ENCODE results near the gene FGR. TPM values are rescaled to one million over a fixed set of nuclear protein-coding genes. Genes with fewer than 3 reads are reported as not detected.

The FGR gene
- total and polyA plus RNA-seq, 2 experiments from 2014 or later: 0.53 to 0.56 TPM

GRCh38 chr1:27614043-27614624, 20.9 kb downstream of the FGR start:
- peak overlapping the region; percentile 88 for H3K4me3 ChIP-seq
- no peak overlapping the region for H3K27ac ChIP-seq (ENCODE audit: low read depth)
- peaks cover 9% of the 10 kb centered on the region; the same call in 1 of the 2 replicates for H3K4me1 ChIP-seq (ENCODE audit: insufficient read depth)
- Mint-ChIP-seq H3K36me3 (ENCODE audit: low read depth) (no peaks in the 10 kb centered on the region; the same call in 2 of the 3 replicates), H3K4me1 (peaks cover 13% of the 10 kb centered on the region), H3K9me3 (no peaks in the 10 kb centered on the region), H3K4me3 (peak overlapping the region; percentile 80), H3K27ac (no peak overlapping the region), H3K27me3 (ENCODE audit: insufficient read depth, low read depth, poor library complexity) (peaks cover 18% of the 10 kb centered on the region)
- H2AFZ ChIP-seq: no peak overlapping the region
- H3K79me2 ChIP-seq (replicated peaks; ENCODE audit: insufficient read depth): no peaks in the 10 kb centered on the region
- peak overlapping the region; percentile 99; the same call in 1 of the 2 replicates for H3K4me2 ChIP-seq
- H3K9me2 ChIP-seq (ENCODE audit: insufficient read depth): no peaks in the 10 kb centered on the region
- H3F3A ChIP-seq (replicated peaks; ENCODE audit: low read depth): peaks cover 21% of the 10 kb centered on the region
- H4K20me1 ChIP-seq (replicated peaks; ENCODE audit: insufficient read depth): no peaks in the 10 kb centered on the region; the same call in 1 of the 2 replicates
- peaks cover 6% of the 10 kb centered on the region; the same call in 1 of the 2 replicates for H3K27me3 ChIP-seq (ENCODE audit: insufficient read depth)
- TF ChIP-seq ZNF462 (CRISPR knock-in tag; IDR thresholded peaks at IDR 0.05) (no peak), EZH2 (IDR thresholded peaks at IDR 0.05; ENCODE audit: low read depth, unreplicated experiment) (no peak), EZH2phosphoT487 (IDR thresholded peaks at IDR 0.05; ENCODE audit: unreplicated experiment) (no peak), NANOG (IDR thresholded peaks at IDR 0.05; ENCODE audit: borderline replicate concordance) (no peak), ETS1 (IDR thresholded peaks at IDR 0.05) (no peak), REST (IDR thresholded peaks at IDR 0.05; ENCODE audit: unreplicated experiment) (no peak), ZNF331 (CRISPR knock-in tag; IDR thresholded peaks at IDR 0.05; ENCODE audit: low read depth) (no peak), CTCF (conservative IDR thresholded peaks at IDR 0.05; ENCODE audit: low read depth in 2 of 2) (no peak), STAT1 (IDR thresholded peaks at IDR 0.05; ENCODE audit: unreplicated experiment) (no peak), ZNF114 (CRISPR knock-in tag; IDR thresholded peaks at IDR 0.05) (no peak), CREB1 (CRISPR knock-in tag; IDR thresholded peaks at IDR 0.05; ENCODE audit: low read depth) (no peak), JUNB (IDR thresholded peaks at IDR 0.05; ENCODE audit: unreplicated experiment) (no peak), POLR2AphosphoS5 (IDR thresholded peaks at IDR 0.05; ENCODE audit: low read depth) (no peak)
- DNase-seq (ENCODE audit: low spot score) (no peak), ATAC-seq (no peak)
- no peaks in the 10 kb centered on the region for H3K36me3 ChIP-seq (ENCODE audit: insufficient read depth)

All from GM23338 (cell line).